Panc1 (cell line): ENCODE measurements around the gene GALNT18. TPM values are rescaled to one million over a fixed set of nuclear protein-coding genes. Genes with fewer than 3 reads are reported as not detected.

Source experiments
- ATAC-seq: fragments of 200-7000 bp; cut with Tn5 transposase; 2 replicates; pipeline ENCODE4 v1.9.1; 2020; ENCODE audit warnings: mild to moderate bottlenecking, moderate library complexity
- BruUV-seq: library from RNA; stranded (reverse); fragments of 400-500 nt; replicated peaks from 2 replicates; lab custom pipeline; 2021; lab: Mats Ljungman, UMichigan
- CTCF ChIA-PET: fragments of 300-600 bp; sonication (Branson Sonifier 250); formaldehyde crosslinking; loops from one replicate; lab custom pipeline; 2022; ENCODE audit warnings: antibody characterized with exemption; lab: Charles Lee
- POLR2A ChIA-PET: fragments of 300-600 bp; sonication (Branson Sonifier 250); formaldehyde crosslinking; loops from one replicate; lab custom pipeline; 2022; ENCODE audit warnings: antibody characterized with exemption; lab: Charles Lee
- DNase-seq: peaks from one replicate; pipeline ENCODE4 v3.0.0-alpha.2; 2010; ENCODE audit warnings: low read depth, low spot score
- H3K27ac ChIP-seq: 2 replicates; pipeline ENCODE4 v1.5.1; 2011; ENCODE audit warnings: mild to moderate bottlenecking, low read length, inconsistent platforms
- H3K27me3 ChIP-seq: fragments of 200-500 bp; sonication (Bioruptor generic); 2 replicates; pipeline ENCODE4 v1.6.0; 2014; ENCODE audit warnings: low read length, inconsistent platforms; ENCODE audit not compliant: control insufficient read depth, insufficient read depth
- H3K36me3 ChIP-seq: fragments of 200-500 bp; sonication (Bioruptor generic); 2 replicates; pipeline ENCODE4 v1.5.1; 2014; ENCODE audit warnings: inconsistent platforms, mild to moderate bottlenecking, low read length, moderate library complexity; ENCODE audit not compliant: control insufficient read depth, insufficient read depth
- H3K4me1 ChIP-seq: 2 replicates; pipeline ENCODE4 v1.5.1; 2011; ENCODE audit warnings: inconsistent platforms, mild to moderate bottlenecking, low read length, moderate library complexity; ENCODE audit not compliant: control insufficient read depth, insufficient read depth
- H3K4me3 ChIP-seq, 2 experiments: 2 replicates each; pipeline ENCODE4 v1.5.1; 2011 to 2012; ENCODE audit warnings: low read depth in 2 of 2, low read length in 2 of 2, mild to moderate bottlenecking in 2 of 2, inconsistent platforms in 1 of 2, moderate library complexity in 1 of 2
- H3K9me3 ChIP-seq: fragments of 200-500 bp; sonication (Bioruptor generic); 2 replicates; pipeline ENCODE4 v1.5.1; 2014; ENCODE audit warnings: low read depth, mild to moderate bottlenecking, inconsistent platforms, low read length, moderate library complexity; ENCODE audit not compliant: control insufficient read depth, insufficient read depth
- POLR2AphosphoS5 ChIP-seq: IDR thresholded peaks from 2 replicates; pipeline ENCODE4 v1.6.1; 2012; ENCODE audit warnings: mild to moderate bottlenecking, low read depth, low read length, moderate library complexity
- SIN3A ChIP-seq: IDR thresholded peaks from 2 replicates; pipeline ENCODE4 v1.6.1; 2012; ENCODE audit warnings: low read depth, mild to moderate bottlenecking, low read length, moderate library complexity, borderline replicate concordance; ENCODE audit not compliant: insufficient read depth
- TCF7L2 ChIP-seq: IDR thresholded peaks from 2 replicates; pipeline ENCODE4 v1.6.1; 2011; ENCODE audit warnings: mild to moderate bottlenecking, low read depth, low read length, inconsistent platforms
- in situ Hi-C: cut with HindIII; loops from 2 replicates; pipeline ENCODE4 v1.10.0; 2016; ENCODE audit warnings: low sequenced_read_pairs, low pct_unique_long_range_greater_than_20kb
- intact Hi-C: fragments of 100-400 bp; cut with micrococcal nuclease; formaldehyde crosslinking; loops from one replicate; pipeline ENCODE4 v1.10.0; 2022; ENCODE audit not compliant: unreplicated experiment
- total RNA-seq: library from RNA; stranded (reverse); gene quantifications from one replicate; pipeline ENCODE4 v1.2.1, GENCODE V29; 2021; ENCODE audit not compliant: unreplicated experiment
- TF ChIP-seq, protein P1 (sequence below), 2 experiments: IDR thresholded peaks; 2 replicates each; pipeline ENCODE4 v1.6.1; 2011 to 2012; ENCODE audit warnings: low read depth in 2 of 2, control low read depth in 1 of 2, low read length in 1 of 2, mild to moderate bottlenecking in 1 of 2, moderate library complexity in 1 of 2; ENCODE audit not compliant: insufficient read depth in 1 of 2
- TF ChIP-seq, protein P2 (sequence below): fragments of 450-650 bp; IDR thresholded peaks from 2 replicates; pipeline ENCODE4 v1.5.1; 2017; ENCODE audit warnings: mild to moderate bottlenecking

The GALNT18 gene
- total RNA-seq, 1 experiment from 2014 or later: 8.6 TPM

DNA sequence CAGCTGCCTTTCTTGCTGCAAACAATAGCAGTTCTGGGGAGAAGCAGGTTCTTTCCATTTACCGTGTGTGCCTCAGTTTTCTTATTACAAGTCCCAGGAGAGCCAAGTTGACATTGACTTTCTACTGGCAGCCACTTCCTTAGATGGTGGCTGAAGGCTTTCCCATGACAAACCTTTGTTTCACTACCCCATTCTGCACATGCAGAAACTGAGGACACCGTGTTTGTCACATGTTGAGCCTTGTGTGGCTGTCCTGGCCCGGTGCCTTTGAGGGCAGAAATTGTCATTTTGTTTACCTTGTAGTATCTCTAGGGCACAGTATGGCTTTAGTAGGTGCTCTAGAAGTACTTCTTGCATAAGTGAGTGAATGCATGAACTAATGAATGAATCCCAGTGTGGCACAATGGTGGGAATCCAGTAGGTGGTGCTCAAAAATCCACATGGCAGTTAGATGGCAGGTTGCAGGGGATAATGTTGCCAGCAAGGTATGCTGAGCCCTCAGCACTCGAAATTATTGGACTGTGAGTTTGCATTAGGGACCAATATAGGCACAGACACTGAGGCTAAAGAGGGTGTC is 370.3 kb downstream of the GALNT18 start:
- Histone ChIP-seq H3K27me3 (peaks cover 6% of the 10 kb centered on the region; the same call in 1 of the 2 replicates), H3K36me3 (no peaks in the 10 kb centered on the region), H3K27ac (no peak overlapping the region), H3K9me3 (no peaks in the 10 kb centered on the region), H3K4me3 (no peak overlapping the region), H3K4me1 (no peaks in the 10 kb centered on the region)
- POLR2A ChIA-PET: no interaction called here
- intact Hi-C loops (no loop called here), in situ Hi-C loops (no loop called here)
- DNase-seq (no peak), ATAC-seq (no peak)
- no peak for TF ChIP-seq POLR2AphosphoS5
- no peak for TF ChIP-seq TCF7L2
- TF ChIP-seq, protein P1, sequence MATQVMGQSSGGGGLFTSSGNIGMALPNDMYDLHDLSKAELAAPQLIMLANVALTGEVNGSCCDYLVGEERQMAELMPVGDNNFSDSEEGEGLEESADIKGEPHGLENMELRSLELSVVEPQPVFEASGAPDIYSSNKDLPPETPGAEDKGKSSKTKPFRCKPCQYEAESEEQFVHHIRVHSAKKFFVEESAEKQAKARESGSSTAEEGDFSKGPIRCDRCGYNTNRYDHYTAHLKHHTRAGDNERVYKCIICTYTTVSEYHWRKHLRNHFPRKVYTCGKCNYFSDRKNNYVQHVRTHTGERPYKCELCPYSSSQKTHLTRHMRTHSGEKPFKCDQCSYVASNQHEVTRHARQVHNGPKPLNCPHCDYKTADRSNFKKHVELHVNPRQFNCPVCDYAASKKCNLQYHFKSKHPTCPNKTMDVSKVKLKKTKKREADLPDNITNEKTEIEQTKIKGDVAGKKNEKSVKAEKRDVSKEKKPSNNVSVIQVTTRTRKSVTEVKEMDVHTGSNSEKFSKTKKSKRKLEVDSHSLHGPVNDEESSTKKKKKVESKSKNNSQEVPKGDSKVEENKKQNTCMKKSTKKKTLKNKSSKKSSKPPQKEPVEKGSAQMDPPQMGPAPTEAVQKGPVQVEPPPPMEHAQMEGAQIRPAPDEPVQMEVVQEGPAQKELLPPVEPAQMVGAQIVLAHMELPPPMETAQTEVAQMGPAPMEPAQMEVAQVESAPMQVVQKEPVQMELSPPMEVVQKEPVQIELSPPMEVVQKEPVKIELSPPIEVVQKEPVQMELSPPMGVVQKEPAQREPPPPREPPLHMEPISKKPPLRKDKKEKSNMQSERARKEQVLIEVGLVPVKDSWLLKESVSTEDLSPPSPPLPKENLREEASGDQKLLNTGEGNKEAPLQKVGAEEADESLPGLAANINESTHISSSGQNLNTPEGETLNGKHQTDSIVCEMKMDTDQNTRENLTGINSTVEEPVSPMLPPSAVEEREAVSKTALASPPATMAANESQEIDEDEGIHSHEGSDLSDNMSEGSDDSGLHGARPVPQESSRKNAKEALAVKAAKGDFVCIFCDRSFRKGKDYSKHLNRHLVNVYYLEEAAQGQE (IDR thresholded peaks at IDR 0.05; ENCODE audit: insufficient read depth in 1 of 2, low read depth in 2 of 2, low read length in 1 of 2): no peak
- TF ChIP-seq SIN3A: no peak
- TF ChIP-seq, protein P2, sequence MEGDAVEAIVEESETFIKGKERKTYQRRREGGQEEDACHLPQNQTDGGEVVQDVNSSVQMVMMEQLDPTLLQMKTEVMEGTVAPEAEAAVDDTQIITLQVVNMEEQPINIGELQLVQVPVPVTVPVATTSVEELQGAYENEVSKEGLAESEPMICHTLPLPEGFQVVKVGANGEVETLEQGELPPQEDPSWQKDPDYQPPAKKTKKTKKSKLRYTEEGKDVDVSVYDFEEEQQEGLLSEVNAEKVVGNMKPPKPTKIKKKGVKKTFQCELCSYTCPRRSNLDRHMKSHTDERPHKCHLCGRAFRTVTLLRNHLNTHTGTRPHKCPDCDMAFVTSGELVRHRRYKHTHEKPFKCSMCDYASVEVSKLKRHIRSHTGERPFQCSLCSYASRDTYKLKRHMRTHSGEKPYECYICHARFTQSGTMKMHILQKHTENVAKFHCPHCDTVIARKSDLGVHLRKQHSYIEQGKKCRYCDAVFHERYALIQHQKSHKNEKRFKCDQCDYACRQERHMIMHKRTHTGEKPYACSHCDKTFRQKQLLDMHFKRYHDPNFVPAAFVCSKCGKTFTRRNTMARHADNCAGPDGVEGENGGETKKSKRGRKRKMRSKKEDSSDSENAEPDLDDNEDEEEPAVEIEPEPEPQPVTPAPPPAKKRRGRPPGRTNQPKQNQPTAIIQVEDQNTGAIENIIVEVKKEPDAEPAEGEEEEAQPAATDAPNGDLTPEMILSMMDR: peak; percentile 14; the same call in 1 of the 2 replicates
- no TSS peak for BruUV-seq
- CTCF ChIA-PET: no interaction called here

DNA sequence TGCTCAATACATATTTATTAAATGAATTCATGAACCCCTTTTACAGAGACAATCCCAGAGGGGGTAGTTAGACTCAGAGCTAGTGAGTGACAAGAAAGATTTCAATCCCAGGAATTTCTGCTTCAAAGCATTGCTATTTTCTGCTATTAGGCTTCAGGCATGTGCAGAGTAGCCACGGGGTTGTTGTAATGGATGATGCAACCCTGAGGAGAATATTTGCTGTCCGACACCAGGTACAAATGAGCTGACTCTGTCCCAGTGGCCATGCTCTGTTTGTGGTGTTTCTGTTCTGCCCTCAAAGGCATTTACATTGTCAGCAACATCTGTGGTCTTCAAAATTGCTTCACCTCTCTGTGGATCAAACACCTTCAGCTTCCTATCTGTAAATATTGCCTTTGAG is 371.3 kb downstream of the GALNT18 start:
- intact Hi-C loops: no loop called here
- in situ Hi-C loops: no loop called here
- ChIA-PET POLR2A (no interaction called here), CTCF (no interaction called here)
- Histone ChIP-seq H3K27me3 (peaks cover 4% of the 10 kb centered on the region; the same call in 1 of the 2 replicates), H3K4me3 (no peak overlapping the region), H3K9me3 (no peaks in the 10 kb centered on the region), H3K36me3 (no peaks in the 10 kb centered on the region), H3K27ac (no peak overlapping the region), H3K4me1 (no peaks in the 10 kb centered on the region)
- no TSS peak for BruUV-seq
- TF ChIP-seq, protein P2: no peak
- TF ChIP-seq, protein P1 (IDR thresholded peaks at IDR 0.05; ENCODE audit: insufficient read depth in 1 of 2, low read depth in 2 of 2, low read length in 1 of 2): no peak
- TF ChIP-seq SIN3A (no peak), POLR2AphosphoS5 (no peak), TCF7L2 (no peak)
- no peak for DNase-seq
- no peak for ATAC-seq
